IMR-90 (cell line): ENCODE measurements around the gene PADI2. TPM values are rescaled to one million over a fixed set of nuclear protein-coding genes. Genes with fewer than 3 reads are reported as not detected.

ENCODE experiments used
- ATAC-seq: fragments of 200-7000 bp; cut with Tn5 transposase; 2 replicates; pipeline ENCODE4 v1.9.1; 2020; ENCODE audit warnings: low read depth, mild to moderate bottlenecking, moderate library complexity
- BruUV-seq: library from RNA; stranded (reverse); fragments of 400-500 nt; replicated peaks from 2 replicates; lab custom pipeline; 2021; lab: Mats Ljungman, UMichigan
- CTCF ChIA-PET: fragments of 300-600 bp; formaldehyde crosslinking; extraction: SDS; loops from one replicate; lab custom pipeline; 2021; ENCODE audit warnings: antibody characterized with exemption; lab: Yijun Ruan, JAX
- POLR2A ChIA-PET: fragments of 300-600 bp; sonication (Branson Sonifier 250); formaldehyde crosslinking; loops from one replicate; lab custom pipeline; 2022; ENCODE audit warnings: antibody characterized with exemption; ENCODE audit not compliant: unreplicated experiment; lab: Charles Lee
- DNase-seq: peaks from one replicate; pipeline ENCODE4 v3.0.0; 2013
- H2AFZ ChIP-seq: replicated peaks from 2 replicates; pipeline ENCODE3; 2013; ENCODE audit warnings: low read length, mild to moderate bottlenecking; ENCODE audit not compliant: poor library complexity
- H2AK5ac ChIP-seq: 2 replicates; pipeline ENCODE4 v1.6.1; 2013; ENCODE audit warnings: low read depth, low read length, inconsistent platforms
- H2AK9ac ChIP-seq: replicated peaks from 2 replicates; pipeline ENCODE3; 2013; ENCODE audit warnings: mild to moderate bottlenecking, low read depth, low read length, moderate library complexity; ENCODE audit not compliant: poor library complexity
- H2BK120ac ChIP-seq: 2 replicates; pipeline ENCODE4 v1.6.1; 2013; ENCODE audit warnings: low read depth, low read length, inconsistent platforms
- H2BK15ac ChIP-seq: 3 replicates; pipeline ENCODE4 v1.6.1; 2013; ENCODE audit warnings: low read depth, low read length, inconsistent platforms
- H2BK20ac ChIP-seq: 2 replicates; pipeline ENCODE4 v1.6.1; 2013; ENCODE audit warnings: low read depth, mild to moderate bottlenecking, inconsistent platforms, low read length, moderate library complexity
- H2BK5ac ChIP-seq: 2 replicates; pipeline ENCODE4 v1.6.1; 2013; ENCODE audit warnings: mild to moderate bottlenecking, low read depth, low read length, inconsistent platforms; ENCODE audit not compliant: poor library complexity, severe bottlenecking
- H3K14ac ChIP-seq: replicated peaks from 2 replicates; pipeline ENCODE4 v1.6.1; 2013; ENCODE audit warnings: low read depth, low read length, inconsistent platforms
- H3K18ac ChIP-seq: 2 replicates; pipeline ENCODE4 v1.6.1; 2013; ENCODE audit warnings: low read depth, low read length, control low read depth
- H3K23ac ChIP-seq: 2 replicates; pipeline ENCODE4 v1.6.1; 2013; ENCODE audit warnings: low read depth, low read length, inconsistent platforms
- H3K27ac ChIP-seq: 2 replicates; pipeline ENCODE4 v1.5.1; 2013; ENCODE audit warnings: mild to moderate bottlenecking, control low read depth, low read length; ENCODE audit not compliant: insufficient read depth
- H3K27me3 ChIP-seq: 2 replicates; pipeline ENCODE4 v1.6.1; 2013; ENCODE audit warnings: low read length; ENCODE audit not compliant: control insufficient read depth, insufficient read depth
- H3K36me3 ChIP-seq: 2 replicates; pipeline ENCODE4 v1.6.1; 2013; ENCODE audit warnings: low read length, mixed read lengths; ENCODE audit not compliant: control insufficient read depth, insufficient read depth
- H3K4ac ChIP-seq: 2 replicates; pipeline ENCODE4 v1.6.1; 2013; ENCODE audit warnings: low read depth, low read length, inconsistent platforms
- H3K4me1 ChIP-seq: 2 replicates; pipeline ENCODE4 v1.6.1; 2013; ENCODE audit warnings: low read length, mixed read lengths; ENCODE audit not compliant: control insufficient read depth, insufficient read depth
- H3K4me2 ChIP-seq: 2 replicates; pipeline ENCODE4 v1.6.1; 2013; ENCODE audit warnings: low read depth, mild to moderate bottlenecking, control low read depth, low read length, moderate library complexity
- H3K4me3 ChIP-seq: 2 replicates; pipeline ENCODE4 v1.5.1; 2013; ENCODE audit warnings: low read depth, mild to moderate bottlenecking, control low read depth, low read length, moderate library complexity; ENCODE audit not compliant: insufficient read depth
- H3K56ac ChIP-seq: 2 replicates; pipeline ENCODE4 v1.6.1; 2013; ENCODE audit warnings: low read length, inconsistent platforms; ENCODE audit not compliant: insufficient read depth; ENCODE audit errors: extremely low read depth
- H3K79me1 ChIP-seq, 2 experiments: 2 replicates each; pipeline ENCODE4 v1.6.1; 2013; ENCODE audit warnings: low read length in 2 of 2, inconsistent platforms in 1 of 2, low read depth in 1 of 2
- H3K9ac ChIP-seq: 2 replicates; pipeline ENCODE4 v1.6.1; 2013; ENCODE audit warnings: low read depth, low read length, control low read depth
- H3K9me1 ChIP-seq: 2 replicates; pipeline ENCODE4 v1.6.1; 2013; ENCODE audit warnings: low read length, inconsistent platforms; ENCODE audit not compliant: insufficient read depth
- H3K9me3 ChIP-seq: 2 replicates; pipeline ENCODE4 v1.6.1; 2013; ENCODE audit warnings: low read length; ENCODE audit not compliant: control insufficient read depth, insufficient read depth
- H4K20me1 ChIP-seq: 2 replicates; pipeline ENCODE4 v1.6.1; 2013; ENCODE audit warnings: low read length, inconsistent platforms; ENCODE audit not compliant: insufficient read depth
- H4K5ac ChIP-seq: 2 replicates; pipeline ENCODE4 v1.6.1; 2013; ENCODE audit warnings: mild to moderate bottlenecking, low read depth, low read length, control low read depth
- H4K8ac ChIP-seq, 2 experiments: 2 replicates each; pipeline ENCODE4 v1.6.1; 2013; ENCODE audit warnings: low read depth in 2 of 2, low read length in 2 of 2, control low read depth in 1 of 2, inconsistent platforms in 1 of 2
- H4K91ac ChIP-seq: 2 replicates; pipeline ENCODE4 v1.6.1; 2013; ENCODE audit warnings: low read depth, low read length, inconsistent platforms; ENCODE audit not compliant: insufficient read depth
- MAFK ChIP-seq: IDR thresholded peaks from 2 replicates; pipeline ENCODE4 v1.6.1; 2012; ENCODE audit warnings: low read depth, low read length, improper control_type of control experiment
- WGBS, 2 experiments: methylation state at CpG; one replicate each; pipeline versions ENCODE4 v1.1.5 to v1.1.7; 2013; ENCODE audit warnings: missing lambda C conversion rate in 2 of 2; ENCODE audit not compliant: insufficient read length in 1 of 2; ENCODE audit errors: extremely low coverage in 2 of 2; 5-methylcytosine and 5-hydroxymethylcytosine counted together
- dilution Hi-C: fragments of 300-500 bp; cut with HindIII; formaldehyde crosslinking; loops from one replicate; pipeline ENCODE4 v1.14.3; 2018; ENCODE audit warnings: low sequenced_read_pairs; ENCODE audit not compliant: unreplicated experiment
- in situ Hi-C: fragments of 300-500 bp; cut with MboI; formaldehyde crosslinking; loops from 3 replicates; pipeline ENCODE4 v1.14.3; 2019; ENCODE audit warnings: low sequenced_read_pairs, inconsistent platforms, mixed read lengths
- intact Hi-C: fragments of 100-400 bp; cut with micrococcal nuclease; formaldehyde crosslinking; loops from 2 replicates; pipeline ENCODE4 v1.10.0; 2022
- polyA plus RNA-seq, 3 experiments: library from polyadenylated mRNA; depleted of rRNA; stranded (reverse); fragments of >200 nt; gene quantifications; 2 replicates each; pipeline ENCODE4 v1.2.3, GENCODE V29; 2012; ENCODE audit warnings: low replicate concordance in 1 of 3
- total RNA-seq: library from RNA; depleted of rRNA; stranded (reverse); fragments of >200 nt; gene quantifications from 2 replicates; pipeline ENCODE4 v1.2.3, GENCODE V29; 2012
- TF ChIP-seq, protein P1 (sequence below): fragments of 150-350 bp; IDR thresholded peaks from 2 replicates; pipeline ENCODE4 v1.6.1; 2016; ENCODE audit warnings: low read depth, mild to moderate bottlenecking, low read length, moderate library complexity, borderline replicate concordance

Gene PADI2
- total and polyA plus RNA-seq, 2 of the 4 experiments (the other 2 are of a cell fraction): not detected

DNA sequence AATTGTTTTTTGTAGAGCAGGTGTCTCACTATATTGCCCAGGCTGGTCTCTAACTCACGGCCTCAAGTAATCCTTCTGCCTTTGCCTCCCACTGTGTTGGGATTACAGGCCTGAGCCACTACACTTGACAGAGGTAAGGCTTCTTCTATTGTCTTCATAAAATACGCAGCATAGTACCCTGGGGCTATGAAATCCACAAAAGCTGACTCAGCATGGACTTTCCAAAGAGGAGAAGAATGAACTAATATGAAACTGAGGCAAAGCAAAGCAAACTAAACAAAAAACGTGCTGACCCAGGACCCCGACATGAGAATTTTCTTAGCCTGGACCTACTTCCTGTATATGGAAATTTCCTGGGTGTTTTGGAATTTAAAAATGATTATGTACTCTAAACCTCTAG lies 89.0 kb downstream of the PADI2 start:
- peak; percentile 92 for TF ChIP-seq MAFK
- TF ChIP-seq, protein P1, sequence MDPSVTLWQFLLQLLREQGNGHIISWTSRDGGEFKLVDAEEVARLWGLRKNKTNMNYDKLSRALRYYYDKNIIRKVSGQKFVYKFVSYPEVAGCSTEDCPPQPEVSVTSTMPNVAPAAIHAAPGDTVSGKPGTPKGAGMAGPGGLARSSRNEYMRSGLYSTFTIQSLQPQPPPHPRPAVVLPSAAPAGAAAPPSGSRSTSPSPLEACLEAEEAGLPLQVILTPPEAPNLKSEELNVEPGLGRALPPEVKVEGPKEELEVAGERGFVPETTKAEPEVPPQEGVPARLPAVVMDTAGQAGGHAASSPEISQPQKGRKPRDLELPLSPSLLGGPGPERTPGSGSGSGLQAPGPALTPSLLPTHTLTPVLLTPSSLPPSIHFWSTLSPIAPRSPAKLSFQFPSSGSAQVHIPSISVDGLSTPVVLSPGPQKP: no peak
- Histone ChIP-seq H4K91ac (no peak overlapping the region), H4K5ac (no peak overlapping the region), H3K4me1 (no peaks in the 10 kb centered on the region), H3K56ac (no peak overlapping the region), H3K14ac (no peak overlapping the region), H3K36me3 (peaks cover 43% of the 10 kb centered on the region), H3K27me3 (no peaks in the 10 kb centered on the region), H2BK5ac (no peak overlapping the region), H3K23ac (no peak overlapping the region), H2AFZ (no peak overlapping the region), H2BK15ac (no peak overlapping the region), H3K9me3 (no peaks in the 10 kb centered on the region), H3K9ac (no peak overlapping the region), H3K4ac (no peak overlapping the region), H2AK9ac (no peak overlapping the region), H3K79me1 (peaks cover 3 to 18% of the 10 kb centered on the region in 2 experiments; a peak in 3 of 4 replicates), H3K4me2 (no peak overlapping the region), H3K18ac (no peak overlapping the region), H3K4me3 (no peak overlapping the region), H3K9me1 (no peaks in the 10 kb centered on the region), H2BK120ac (no peak overlapping the region), H4K8ac (no peak overlapping the region), H3K27ac (no peak overlapping the region), H2AK5ac (no peak overlapping the region), H2BK20ac (no peak overlapping the region), H4K20me1 (no peaks in the 10 kb centered on the region; the same call in 1 of the 2 replicates)
- in situ Hi-C loops (loop anchor here (25.0 kb wide), 1 partner anchor 418 kb away; the partner anchor contains the start of gene NBPF1), intact Hi-C loops (no loop called here), dilution Hi-C loops (no loop called here)
- DNase-seq (no peak), ATAC-seq (no peak)
- no TSS peak for BruUV-seq
- no CpG with 5 or more reads among the region's 4 CpGs for WGBS, 2 experiments
- ChIA-PET CTCF (interaction anchor here (0.6 kb wide), 1 partner anchor 738 kb away, joined by 4 read pairs; no protein-coding TSS in a partner anchor), POLR2A (no interaction called here)
